Body of pancreas (tissue), 4 donors: ENCODE data around the gene KIF18B. TPM values are rescaled to one million over a fixed set of nuclear protein-coding genes. Genes with fewer than 3 reads are reported as not detected.

Experiments
- ATAC-seq: fragments of 150-250 bp; one replicate; pipeline ENCODE4 v1.9.1; 2016
- DNase-seq, 4 donors: peaks; one replicate each; pipeline ENCODE4 v3.0.0-alpha.2; 2019
- H3K27ac ChIP-seq, 4 donors: fragments of 200-600 bp; sonication (generic); 1 replicate in 3 of 4; 2 replicates in 1 of 4; pipeline versions ENCODE4 v1.5.1 to v1.6.1; 2016 to 2019; ENCODE audit warnings: mild to moderate bottlenecking in 1 of 4, mixed read lengths in 1 of 4, moderate library complexity in 1 of 4
- H3K27me3 ChIP-seq, 2 donors: fragments of 200-600 bp; sonication (generic); one replicate each; pipeline ENCODE4 v1.6.0; 2016; ENCODE audit warnings: mild to moderate bottlenecking in 1 of 2
- H3K36me3 ChIP-seq, 2 donors: fragments of 200-600 bp; sonication (generic); replicated peaks in 1 of 2; 2 replicates each; pipeline ENCODE4 v1.5.1; 2016; ENCODE audit warnings: low read depth in 2 of 2; ENCODE audit not compliant: insufficient read depth in 1 of 2
- H3K4me1 ChIP-seq: fragments of 200-600 bp; sonication (generic); one replicate; pipeline ENCODE4 v1.6.0; 2016
- H3K4me3 ChIP-seq, 2 donors: fragments of 200-600 bp; sonication (generic); 1 replicate in 1 of 2; 2 replicates in 1 of 2; pipeline ENCODE4 v1.5.1; 2016 to 2019
- H3K9me3 ChIP-seq, 3 donors: fragments of 200-600 bp; sonication (generic); 1 replicate in 2 of 3; 2 replicates in 1 of 3; pipeline ENCODE4 v1.5.1; 2016
- CTCF ChIP-seq, 7 experiments: fragments of 450-650 bp in 4 of 7; fragments of 200-600 bp in 3 of 7; sonication (generic) in 3 of 7; IDR thresholded peaks; one replicate each; pipeline ENCODE4 v1.5.1; 2016 to 2019; ENCODE audit warnings: antibody characterized with exemption in 7 of 7
- POLR2A ChIP-seq, 3 donors: fragments of 450-650 bp; IDR thresholded peaks; one replicate each; pipeline ENCODE4 v1.6.1; 2016; ENCODE audit warnings: antibody characterized with exemption in 3 of 3, mild to moderate bottlenecking in 2 of 3
- WGBS, 2 donors: methylation state at CpG; one replicate each; pipeline ENCODE4 v1.1.5; 2017; 5-methylcytosine and 5-hydroxymethylcytosine counted together
- intact Hi-C: fragments of 100-400 bp; cut with DNase I; formaldehyde crosslinking; loops from one replicate; pipeline ENCODE4 v1.15.1; 2023
- total RNA-seq, 2 donors: library from RNA; depleted of rRNA; stranded (reverse); fragments of >200 nt; gene quantifications; one replicate each; pipeline ENCODE4 v1.1.0, GENCODE V29; 2016

KIF18B gene
- total RNA-seq, 2 donors from 2014 or later: 0.26 TPM; not detected in 1

- intact Hi-C loops: no loop called here
- 73 to 81% methylated on average over 4 to 8 of the region's 8 CpGs for WGBS, 2 donors
- Histone ChIP-seq H3K9me3 (no peaks in the 10 kb centered on the region), H3K36me3 (no peaks in the 10 kb centered on the region), H3K4me3 (no peak overlapping the region), H3K27ac (no peak overlapping the region), H3K4me1 (peaks cover 25% of the 10 kb centered on the region), H3K27me3 (peaks cover 0 to 9% of the 10 kb centered on the region in 2 donors)
- ATAC-seq: no peak
- no peak for DNase-seq
- TF ChIP-seq POLR2A (IDR thresholded peaks at IDR 0.05) (no peak), CTCF (IDR thresholded peaks at IDR 0.05) (no peak)
Measured at GRCh38 chr17:44971776-44972483, 24.4 kb upstream of the KIF18B start.

- intact Hi-C loops: no loop called here
- Histone ChIP-seq H3K27ac (no peak overlapping the region), H3K27me3 (peaks cover 0 to 23% of the 10 kb centered on the region in 2 donors), H3K4me3 (no peak overlapping the region), H3K4me1 (peaks cover 26% of the 10 kb centered on the region), H3K9me3 (no peaks in the 10 kb centered on the region), H3K36me3 (no peaks in the 10 kb centered on the region)
- 7% methylated on average over 23 of the region's 55 CpGs; no CpG with 5 or more reads in 1 of the 2 donors for WGBS, 2 donors
- TF ChIP-seq CTCF (IDR thresholded peaks at IDR 0.05) (no peak), POLR2A (IDR thresholded peaks at IDR 0.05) (no peak)
- ATAC-seq (no peak), DNase-seq (peak in 1 of 4 donors; percentile 22)
Measured at GRCh38 chr17:44970136-44970741, 22.7 kb upstream of the KIF18B start.

GRCh38 chr17:44969144-44969780, 21.7 kb upstream of the KIF18B start:
- Histone ChIP-seq H3K9me3 (no peaks in the 10 kb centered on the region), H3K4me3 (no peak overlapping the region), H3K27me3 (peaks cover 0 to 23% of the 10 kb centered on the region in 2 donors), H3K4me1 (peaks cover 26% of the 10 kb centered on the region), H3K36me3 (no peaks in the 10 kb centered on the region), H3K27ac (no peak overlapping the region)
- no peak for TF ChIP-seq POLR2A (IDR thresholded peaks at IDR 0.05)
- TF ChIP-seq CTCF (IDR thresholded peaks at IDR 0.05): no peak
- ATAC-seq (no peak), DNase-seq (no peak)
- intact Hi-C loops: no loop called here
- WGBS, 2 donors: 52 to 54% methylated on average over 19 of the region's 19 CpGs

- intact Hi-C loops: no loop called here
- Histone ChIP-seq H3K4me1 (peaks cover 26% of the 10 kb centered on the region), H3K36me3 (no peaks in the 10 kb centered on the region), H3K4me3 (peak within 1 kb of the TSS in 1 of 2 donors; percentile 12), H3K27me3 (peaks cover 0 to 23% of the 10 kb centered on the region in 2 donors), H3K9me3 (no peaks in the 10 kb centered on the region), H3K27ac (no peak within 1 kb of the TSS)
- WGBS, 2 donors: 5 to 10% methylated on average over 47 to 71 of the region's 81 CpGs
- peak; percentile 97 for ATAC-seq
- TF ChIP-seq POLR2A (IDR thresholded peaks at IDR 0.05) (no peak), CTCF (IDR thresholded peaks at IDR 0.05) (peak in 2 of 7 experiments; percentile 28 to 33)
- peak; percentile 88 to 94 (median 91) for DNase-seq
Measured at GRCh38 chr17:44968225-44969143, 20.9 kb upstream of the KIF18B start, which contains the start of gene C1QL1. Gene C1QL1 (minus strand): TSS chr17:44968303. CDS start chr17:44968048, 255 bp downstream.
